Prostate gland (tissue), 2 donors: Measurements from ENCODE around the gene STK25. TPM values are rescaled to one million over a fixed set of nuclear protein-coding genes. Genes with fewer than 3 reads are reported as not detected.

ENCODE experiments used
- DNase-seq: peaks from one replicate; pipeline ENCODE4 v3.0.0-alpha.2; 2019; ENCODE audit warnings: low spot score
- H3K27ac ChIP-seq, 2 donors: fragments of 200-600 bp; sonication (generic); 2 replicates each; pipeline ENCODE4 v1.5.1; 2017 to 2019
- H3K27me3 ChIP-seq: fragments of 200-600 bp; sonication (generic); replicated peaks from 2 replicates; pipeline ENCODE4 v1.5.1; 2019; ENCODE audit not compliant: insufficient read depth
- H3K36me3 ChIP-seq, 2 donors: fragments of 200-600 bp; sonication (generic); 1 replicate in 1 of 2; 2 replicates in 1 of 2; pipeline versions ENCODE4 v1.5.1 to v1.8.1; 2017 to 2019
- H3K4me1 ChIP-seq: fragments of 200-600 bp; sonication (generic); replicated peaks from 2 replicates; pipeline ENCODE4 v1.5.1; 2019
- H3K4me3 ChIP-seq, 2 donors: fragments of 200-600 bp; sonication (generic); 2 replicates each; pipeline ENCODE4 v1.5.1; 2017 to 2019
- H3K9me3 ChIP-seq: fragments of 200-600 bp; sonication (generic); 2 replicates; pipeline ENCODE4 v1.5.1; 2017
- POLR2A ChIP-seq: fragments of 450-650 bp; IDR thresholded peaks from one replicate; pipeline ENCODE4 v1.6.1; 2016; ENCODE audit warnings: antibody characterized with exemption, mild to moderate bottlenecking
- POLR2AphosphoS5 ChIP-seq: sonication (generic); formaldehyde crosslinking; IDR thresholded peaks from one replicate; pipeline ENCODE4 v1.6.1; 2017; ENCODE audit warnings: antibody characterized with exemption
- WGBS: methylation state at CpG from one replicate; pipeline ENCODE4 v1.1.5; 2018; 5-methylcytosine and 5-hydroxymethylcytosine counted together
- intact Hi-C: fragments of 100-400 bp; cut with DNase I; formaldehyde crosslinking; loops from one replicate; pipeline ENCODE4 v1.14.2; 2022
- total RNA-seq, 2 donors: library from RNA; depleted of rRNA; stranded (reverse); fragments of >200 nt; gene quantifications; one replicate each; pipeline ENCODE4 v1.1.0, GENCODE V29; 2016
- TF ChIP-seq, protein P1 (sequence below), 4 experiments: fragments of 200-600 bp in 2 of 4; fragments of 450-650 bp in 2 of 4; sonication (generic) in 2 of 4; IDR thresholded peaks; 1 replicate in 3 of 4; 2 replicates in 1 of 4; pipeline ENCODE4 v1.5.1; 2016 to 2019; ENCODE audit warnings: antibody characterized with exemption in 4 of 4, mild to moderate bottlenecking in 2 of 4, moderate library complexity in 2 of 4

STK25 gene
- total RNA-seq, 2 donors from 2014 or later = 169 to 235 TPM

- Histone ChIP-seq H3K27ac (no peak overlapping the region), H3K4me3 (no peak overlapping the region), H3K27me3 (no peaks in the 10 kb centered on the region), H3K4me1 (no peaks in the 10 kb centered on the region), H3K9me3 (no peaks in the 10 kb centered on the region), H3K36me3 (no peaks in the 10 kb centered on the region)
- no peak for TF ChIP-seq POLR2AphosphoS5
- intact Hi-C loops = no loop called here
- WGBS = 95% methylated on average over 8 of the region's 8 CpGs
- DNase-seq = no peak
Observed at GRCh38 chr2:241478166-241478565, 30.2 kb downstream of the STK25 start.

DNA sequence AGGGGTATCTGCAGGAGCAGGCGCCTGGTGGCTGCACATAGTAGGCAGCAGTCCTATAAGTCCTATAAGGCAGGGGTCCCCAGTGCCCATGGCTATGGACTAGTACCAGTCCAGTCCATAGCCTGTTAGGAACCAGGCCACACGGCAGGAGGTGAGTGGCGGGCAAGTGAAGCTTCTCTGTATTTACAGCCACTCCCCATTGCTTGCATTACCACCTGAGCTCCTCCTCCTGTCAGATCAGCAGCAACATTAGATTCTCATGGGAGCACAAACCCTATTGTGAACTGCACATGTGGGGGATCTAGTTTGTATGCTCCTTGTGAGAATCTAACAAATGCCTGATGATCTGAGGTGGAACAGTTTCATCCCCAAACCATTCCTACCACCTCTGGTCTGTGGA is 33.1 kb downstream of the STK25 start:
- WGBS = 74% methylated on average over 3 of the region's 3 CpGs
- intact Hi-C loops = no loop called here
- H3K36me3 ChIP-seq = no peaks in the 10 kb centered on the region
- TF ChIP-seq, protein P1, sequence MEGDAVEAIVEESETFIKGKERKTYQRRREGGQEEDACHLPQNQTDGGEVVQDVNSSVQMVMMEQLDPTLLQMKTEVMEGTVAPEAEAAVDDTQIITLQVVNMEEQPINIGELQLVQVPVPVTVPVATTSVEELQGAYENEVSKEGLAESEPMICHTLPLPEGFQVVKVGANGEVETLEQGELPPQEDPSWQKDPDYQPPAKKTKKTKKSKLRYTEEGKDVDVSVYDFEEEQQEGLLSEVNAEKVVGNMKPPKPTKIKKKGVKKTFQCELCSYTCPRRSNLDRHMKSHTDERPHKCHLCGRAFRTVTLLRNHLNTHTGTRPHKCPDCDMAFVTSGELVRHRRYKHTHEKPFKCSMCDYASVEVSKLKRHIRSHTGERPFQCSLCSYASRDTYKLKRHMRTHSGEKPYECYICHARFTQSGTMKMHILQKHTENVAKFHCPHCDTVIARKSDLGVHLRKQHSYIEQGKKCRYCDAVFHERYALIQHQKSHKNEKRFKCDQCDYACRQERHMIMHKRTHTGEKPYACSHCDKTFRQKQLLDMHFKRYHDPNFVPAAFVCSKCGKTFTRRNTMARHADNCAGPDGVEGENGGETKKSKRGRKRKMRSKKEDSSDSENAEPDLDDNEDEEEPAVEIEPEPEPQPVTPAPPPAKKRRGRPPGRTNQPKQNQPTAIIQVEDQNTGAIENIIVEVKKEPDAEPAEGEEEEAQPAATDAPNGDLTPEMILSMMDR (IDR thresholded peaks at IDR 0.05) = no peak
- TF ChIP-seq POLR2A = no peak
- H3K4me3 ChIP-seq = no peak overlapping the region
- H3K27ac ChIP-seq = no peak overlapping the region
- no peak for DNase-seq
- H3K27me3 ChIP-seq = no peaks in the 10 kb centered on the region
- no peaks in the 10 kb centered on the region for H3K9me3 ChIP-seq
- H3K4me1 ChIP-seq = no peaks in the 10 kb centered on the region

GRCh38 chr2:241473399-241473798 is 35.0 kb downstream of the STK25 start:
- no peaks in the 10 kb centered on the region for H3K36me3 ChIP-seq
- intact Hi-C loops = no loop called here

GRCh38 chr2:241469746-241470145 is 38.6 kb downstream of the STK25 start:
- Histone ChIP-seq H3K27me3 (no peaks in the 10 kb centered on the region), H3K4me1 (no peaks in the 10 kb centered on the region), H3K36me3 (no peaks in the 10 kb centered on the region), H3K4me3 (no peak overlapping the region), H3K9me3 (no peaks in the 10 kb centered on the region), H3K27ac (no peak overlapping the region)
- no peak for DNase-seq
- 86% methylated on average over 2 of the region's 2 CpGs for WGBS
- TF ChIP-seq POLR2AphosphoS5 = no peak
- no peak for TF ChIP-seq POLR2A
- TF ChIP-seq, protein P1 (IDR thresholded peaks at IDR 0.05) = no peak
- intact Hi-C loops = no loop called here

More at GRCh38 chr2:241473399-241473798, 35.0 kb downstream of the STK25 start:
- Histone ChIP-seq H3K27ac (no peak overlapping the region), H3K9me3 (no peaks in the 10 kb centered on the region), H3K4me1 (no peaks in the 10 kb centered on the region), H3K4me3 (no peak overlapping the region), H3K27me3 (no peaks in the 10 kb centered on the region)
- DNase-seq = no peak
- TF ChIP-seq, protein P1 (IDR thresholded peaks at IDR 0.05) = no peak
- TF ChIP-seq POLR2AphosphoS5 (no peak), POLR2A (no peak)
- 88% methylated on average over 3 of the region's 3 CpGs for WGBS

- intact Hi-C loops = no loop called here
- H3K4me3 ChIP-seq = no peak overlapping the region
- no peaks in the 10 kb centered on the region for H3K4me1 ChIP-seq
- TF ChIP-seq, protein P1 (IDR thresholded peaks at IDR 0.05) = no peak
- no peak overlapping the region for H3K27ac ChIP-seq
- no peaks in the 10 kb centered on the region for H3K27me3 ChIP-seq
- no peaks in the 10 kb centered on the region for H3K9me3 ChIP-seq
- no peaks in the 10 kb centered on the region for H3K36me3 ChIP-seq
- 80% methylated on average over 1 of the region's 2 CpGs for WGBS
- DNase-seq = no peak
Observed at GRCh38 chr2:241468476-241468781, 40.0 kb downstream of the STK25 start.
